Measurements from ENCODE around the gene KLHL33. TPM values are rescaled to one million over a fixed set of nuclear protein-coding genes. Genes with fewer than 3 reads are reported as not detected.
A peak's percentile ranks its signal among the peaks of the same experiment; 100 is the strongest.

The KLHL33 gene
- total and polyA plus RNA-seq, 7 experiments from 2014 or later: 0.14 to 0.51 (median 0.23) TPM; not detected in 3

- ATAC-seq (no peak), DNase-seq (no peak)
- Mint-ChIP-seq H3K27me3 (no peaks in the 10 kb centered on the region), H3K27ac (peak overlapping the region in 8 of 9 donors; percentile 24 to 95 (median 86)), H3K9me3 (peaks cover 0 to 4% (median 0%) of the 10 kb centered on the region in 11 donors), H3K36me3 (peaks cover 0 to 11% (median 6%) of the 10 kb centered on the region in 5 donors), H3K4me1 (peaks cover 18 to 35% (median 23%) of the 10 kb centered on the region in 7 donors), H3K4me3 (peak overlapping the region in 4 of 10 donors; percentile 14 to 38 (median 30))
- Histone ChIP-seq H3K4me3 (ENCODE audit: low read length) (no peak overlapping the region), H3K27ac (ENCODE audit: low read depth, low read length) (peak overlapping the region; percentile 26), H3K27me3 (ENCODE audit: control insufficient read depth in 2 of 2, insufficient read depth in 2 of 2, low read length in 2 of 2) (no peaks in the 10 kb centered on the region), H3K36me3 (ENCODE audit: control insufficient read depth in 2 of 3, insufficient read depth in 3 of 3, low read length in 3 of 3) (peaks cover 0 to 14% (median 0%) of the 10 kb centered on the region in 3 experiments), H3K9me3 (ENCODE audit: control insufficient read depth in 2 of 3, low read length in 3 of 3) (no peaks in the 10 kb centered on the region), H3K4me1 (ENCODE audit: control insufficient read depth in 2 of 2, insufficient read depth in 2 of 2, low read length in 2 of 2) (peaks cover 13 to 16% of the 10 kb centered on the region in 2 donors)
- intact Hi-C loops (cut with micrococcal nuclease): loop anchor here in 1 of 2 donors (1.0 kb wide), 2 partner anchors 13 to 26 kb away; partner anchors contain the start of gene OSGEP
- CTCF ChIA-PET: interaction anchor here (1.1 to 2.0 kb wide), 2 partner anchors 15 to 26 kb away, joined by 3 to 7 read pairs; no protein-coding TSS in a partner anchor
- POLR2A ChIA-PET: interaction anchor here (0.5 to 3.3 kb wide), 7 partner anchors 8 to 703 kb away, joined by 3 to 14 read pairs (median 3); partner anchors contain the start of genes APEX1, OSGEP and PIP4P1
Observed at GRCh38 chr14:20441461-20441860, 5.5 kb upstream of the KLHL33 start.

- H3K4me1 ChIP-seq (ENCODE audit: control insufficient read depth in 2 of 2, insufficient read depth in 2 of 2, low read length in 2 of 2): peaks cover 13 to 16% of the 10 kb centered on the region in 2 donors
Observed at GRCh38 chr14:20440882-20441281, 4.9 kb upstream of the KLHL33 start.

GRCh38 chr14:20440465-20440864, 4.5 kb upstream of the KLHL33 start:
- no peaks in the 10 kb centered on the region for H3K27me3 Mint-ChIP-seq
- peak overlapping the region; percentile 6 to 95 (median 86) for H3K27ac Mint-ChIP-seq
- H3K4me1 Mint-ChIP-seq: peaks cover 18 to 35% (median 23%) of the 10 kb centered on the region in 7 donors
- Histone ChIP-seq H3K4me3 (ENCODE audit: low read length) (no peak overlapping the region), H3K27me3 (ENCODE audit: control insufficient read depth in 2 of 2, insufficient read depth in 2 of 2, low read length in 2 of 2) (no peaks in the 10 kb centered on the region), H3K9me3 (ENCODE audit: control insufficient read depth in 2 of 3, low read length in 3 of 3) (no peaks in the 10 kb centered on the region), H3K36me3 (ENCODE audit: control insufficient read depth in 2 of 3, insufficient read depth in 3 of 3, low read length in 3 of 3) (peaks cover 0 to 4% (median 0%) of the 10 kb centered on the region in 3 experiments), H3K4me1 (ENCODE audit: control insufficient read depth in 2 of 2, insufficient read depth in 2 of 2, low read length in 2 of 2) (peaks cover 13 to 16% of the 10 kb centered on the region in 2 donors), H3K27ac (ENCODE audit: low read depth, low read length) (peak overlapping the region; percentile 26)
- H3K4me3 Mint-ChIP-seq: peak overlapping the region in 9 of 10 donors; percentile 42 to 70 (median 61)
- peaks cover 0 to 4% (median 0%) of the 10 kb centered on the region in 11 donors for H3K9me3 Mint-ChIP-seq
- DNase-seq (no peak), ATAC-seq (no peak)
- ChIA-PET POLR2A (interaction anchor here (0.7 to 3.3 kb wide), 3 partner anchors 11 to 16 kb away, joined by 3 to 14 read pairs (median 4); partner anchors contain the start of genes APEX1 and OSGEP), CTCF (interaction anchor here (2.0 kb wide), 1 partner anchor 25 kb away, joined by 7 read pairs; no protein-coding TSS in a partner anchor)
- intact Hi-C loops (cut with micrococcal nuclease): no loop called here
- H3K36me3 Mint-ChIP-seq: peaks cover 0 to 11% (median 6%) of the 10 kb centered on the region in 5 donors

More at GRCh38 chr14:20440882-20441281, 4.9 kb upstream of the KLHL33 start:
- Mint-ChIP-seq H3K36me3 (peaks cover 0 to 11% (median 6%) of the 10 kb centered on the region in 5 donors), H3K27ac (peak overlapping the region; percentile 60 to 95 (median 86)), H3K27me3 (no peaks in the 10 kb centered on the region), H3K4me1 (peaks cover 18 to 35% (median 23%) of the 10 kb centered on the region in 7 donors), H3K9me3 (peaks cover 0 to 4% (median 0%) of the 10 kb centered on the region in 11 donors), H3K4me3 (peak overlapping the region; percentile 49 to 75 (median 62))
- intact Hi-C loops (cut with micrococcal nuclease): loop anchor here in 1 of 2 donors (1.0 kb wide), 2 partner anchors 13 to 26 kb away; partner anchors contain the start of gene OSGEP
- ChIA-PET POLR2A (interaction anchor here (0.7 to 3.3 kb wide), 5 partner anchors 9 to 21 kb away, joined by 3 to 14 read pairs (median 4); partner anchors contain the start of genes APEX1, OSGEP and PIP4P1), CTCF (interaction anchor here (2.0 kb wide), 1 partner anchor 26 kb away, joined by 7 read pairs; no protein-coding TSS in a partner anchor)
- H3K4me3 ChIP-seq (ENCODE audit: low read length): no peak overlapping the region
- ATAC-seq (peak; percentile 99), DNase-seq (peak in 7 of 9 donors; percentile 32 to 71 (median 56))
- no peaks in the 10 kb centered on the region for H3K9me3 ChIP-seq (ENCODE audit: control insufficient read depth in 2 of 3, low read length in 3 of 3)
- H3K36me3 ChIP-seq (ENCODE audit: control insufficient read depth in 2 of 3, insufficient read depth in 3 of 3, low read length in 3 of 3): peaks cover 0 to 8% (median 0%) of the 10 kb centered on the region in 3 experiments
- peak overlapping the region; percentile 26 for H3K27ac ChIP-seq (ENCODE audit: low read depth, low read length)
- H3K27me3 ChIP-seq (ENCODE audit: control insufficient read depth in 2 of 2, insufficient read depth in 2 of 2, low read length in 2 of 2): no peaks in the 10 kb centered on the region

- CTCF ChIA-PET: no interaction called here
- H3K9me3 ChIP-seq (ENCODE audit: control insufficient read depth in 2 of 3, low read length in 3 of 3): no peaks in the 10 kb centered on the region
- POLR2A ChIA-PET: no interaction called here
- ATAC-seq (no peak), DNase-seq (no peak)
- intact Hi-C loops (cut with micrococcal nuclease): no loop called here
- H3K36me3 ChIP-seq (ENCODE audit: control insufficient read depth in 2 of 3, insufficient read depth in 3 of 3, low read length in 3 of 3): no peaks in the 10 kb centered on the region
- peaks cover 18 to 35% (median 23%) of the 10 kb centered on the region in 7 donors for H3K4me1 Mint-ChIP-seq
- no peaks in the 10 kb centered on the region for H3K27me3 Mint-ChIP-seq
- no peak overlapping the region for H3K4me3 Mint-ChIP-seq
- peaks cover 0 to 11% (median 6%) of the 10 kb centered on the region in 5 donors for H3K36me3 Mint-ChIP-seq
- no peak overlapping the region for H3K27ac Mint-ChIP-seq
- H3K27ac ChIP-seq (ENCODE audit: low read depth, low read length): no peak overlapping the region
- no peak overlapping the region for H3K4me3 ChIP-seq (ENCODE audit: low read length)
- H3K9me3 Mint-ChIP-seq: peaks cover 0 to 4% (median 0%) of the 10 kb centered on the region in 11 donors
- H3K27me3 ChIP-seq (ENCODE audit: control insufficient read depth in 2 of 2, insufficient read depth in 2 of 2, low read length in 2 of 2): no peaks in the 10 kb centered on the region
- peaks cover 13 to 16% of the 10 kb centered on the region in 2 donors for H3K4me1 ChIP-seq (ENCODE audit: control insufficient read depth in 2 of 2, insufficient read depth in 2 of 2, low read length in 2 of 2)
Observed at GRCh38 chr14:20438664-20439063, 2.7 kb upstream of the KLHL33 start.

GRCh38 chr14:20436363-20436755, 393 bp upstream of the KLHL33 start:
- no peak for ATAC-seq
- peaks cover 0 to 3% (median 0%) of the 10 kb centered on the region in 5 donors for H3K36me3 Mint-ChIP-seq
- peaks cover 10 to 22% (median 15%) of the 10 kb centered on the region in 7 donors for H3K4me1 Mint-ChIP-seq
- H3K27ac Mint-ChIP-seq: no peak overlapping the region
- Histone ChIP-seq H3K9me3 (ENCODE audit: control insufficient read depth in 2 of 3, low read length in 3 of 3) (no peaks in the 10 kb centered on the region), H3K27ac (ENCODE audit: low read depth, low read length) (no peak overlapping the region), H3K4me1 (ENCODE audit: control insufficient read depth in 2 of 2, insufficient read depth in 2 of 2, low read length in 2 of 2) (peaks cover 9 to 13% of the 10 kb centered on the region in 2 donors), H3K36me3 (ENCODE audit: control insufficient read depth in 2 of 3, insufficient read depth in 3 of 3, low read length in 3 of 3) (no peaks in the 10 kb centered on the region), H3K27me3 (ENCODE audit: control insufficient read depth in 2 of 2, insufficient read depth in 2 of 2, low read length in 2 of 2) (no peaks in the 10 kb centered on the region), H3K4me3 (ENCODE audit: low read length) (no peak overlapping the region)
- H3K9me3 Mint-ChIP-seq: peaks cover 0 to 3% (median 0%) of the 10 kb centered on the region in 11 donors
- H3K4me3 Mint-ChIP-seq: no peak overlapping the region
- intact Hi-C loops (cut with micrococcal nuclease): no loop called here
- no peak for DNase-seq
- no peaks in the 10 kb centered on the region for H3K27me3 Mint-ChIP-seq
- POLR2A ChIA-PET: no interaction called here
- CTCF ChIA-PET: no interaction called here

- Histone ChIP-seq H3K27me3 (ENCODE audit: control insufficient read depth in 2 of 2, insufficient read depth in 2 of 2, low read length in 2 of 2) (no peaks in the 10 kb centered on the region), H3K4me3 (ENCODE audit: low read length) (no peak overlapping the region), H3K9me3 (ENCODE audit: control insufficient read depth in 2 of 3, low read length in 3 of 3) (no peaks in the 10 kb centered on the region), H3K27ac (ENCODE audit: low read depth, low read length) (no peak overlapping the region), H3K36me3 (ENCODE audit: control insufficient read depth in 2 of 3, insufficient read depth in 3 of 3, low read length in 3 of 3) (no peaks in the 10 kb centered on the region), H3K4me1 (ENCODE audit: control insufficient read depth in 2 of 2, insufficient read depth in 2 of 2, low read length in 2 of 2) (peaks cover 0 to 3% of the 10 kb centered on the region in 2 donors)
- no peak for DNase-seq
- intact Hi-C loops (cut with micrococcal nuclease): no loop called here
- Mint-ChIP-seq H3K4me3 (no peak overlapping the region), H3K36me3 (no peaks in the 10 kb centered on the region), H3K27ac (peak overlapping the region in 1 of 9 donors; percentile 43), H3K27me3 (no peaks in the 10 kb centered on the region), H3K4me1 (peaks cover 0 to 10% (median 4%) of the 10 kb centered on the region in 7 donors), H3K9me3 (peaks cover 0 to 2% (median 0%) of the 10 kb centered on the region in 11 donors)
- POLR2A ChIA-PET: no interaction called here
- CTCF ChIA-PET: interaction anchor here (2.1 kb wide), 1 partner anchor 19 kb away, joined by 7 read pairs; no protein-coding TSS in a partner anchor
- ATAC-seq: no peak
Observed at GRCh38 chr14:20434701-20435581, 1.0 kb downstream of the KLHL33 start.

Data from naive thymus-derived CD4-positive, alpha-beta T cell (primary cell).